ENCODE data around the gene PLP2.

PLP2 gene

GRCh38 chrX:49214996-49215526 is 43.4 kb downstream of the PLP2 start:
- TF ChIP-seq POLR2AphosphoS5 (IDR thresholded peaks at IDR 0.05; ENCODE audit: low read depth, low read length), result no peak
- TF ChIP-seq REST (IDR thresholded peaks at IDR 0.05; ENCODE audit: insufficient read depth in 1 of 2, low read depth in 2 of 2, low read length in 2 of 2), result no peak
- TF ChIP-seq FOXP2 (optimal IDR thresholded peaks at IDR 0.05; ENCODE audit: borderline replicate concordance, extremely low read depth, extremely low read length, insufficient read depth), result no peak
- TF ChIP-seq SIN3A (IDR thresholded peaks at IDR 0.05; ENCODE audit: borderline replicate concordance, insufficient read depth, low read length), result no peak
- no peak for TF ChIP-seq TAF1 (IDR thresholded peaks at IDR 0.05; ENCODE audit: borderline replicate concordance, insufficient read depth, low read length)

GRCh38 chrX:49220100-49220499 is 48.4 kb downstream of the PLP2 start:
- TF ChIP-seq SIN3A (IDR thresholded peaks at IDR 0.05; ENCODE audit: borderline replicate concordance, insufficient read depth, low read length) (no peak), POLR2AphosphoS5 (IDR thresholded peaks at IDR 0.05; ENCODE audit: low read depth, low read length) (no peak), REST (IDR thresholded peaks at IDR 0.05; ENCODE audit: insufficient read depth in 1 of 2, low read depth in 2 of 2, low read length in 2 of 2) (no peak), FOXP2 (optimal IDR thresholded peaks at IDR 0.05; ENCODE audit: borderline replicate concordance, extremely low read depth, extremely low read length, insufficient read depth) (no peak), TAF1 (IDR thresholded peaks at IDR 0.05; ENCODE audit: borderline replicate concordance, insufficient read depth, low read length) (no peak)

- no peak for TF ChIP-seq REST (IDR thresholded peaks at IDR 0.05; ENCODE audit: insufficient read depth in 1 of 2, low read depth in 2 of 2, low read length in 2 of 2)
These were observed 50.2 kb downstream of the PLP2 start for GRCh38 chrX:49221868-49222267.

All from PFSK-1 (cell line).